ENCODE data around the gene CNKSR3. TPM values are rescaled to one million over a fixed set of nuclear protein-coding genes. Genes with fewer than 3 reads are reported as not detected.

Gene CNKSR3
- polyA plus RNA-seq, 3 donors, result not detected

DNA sequence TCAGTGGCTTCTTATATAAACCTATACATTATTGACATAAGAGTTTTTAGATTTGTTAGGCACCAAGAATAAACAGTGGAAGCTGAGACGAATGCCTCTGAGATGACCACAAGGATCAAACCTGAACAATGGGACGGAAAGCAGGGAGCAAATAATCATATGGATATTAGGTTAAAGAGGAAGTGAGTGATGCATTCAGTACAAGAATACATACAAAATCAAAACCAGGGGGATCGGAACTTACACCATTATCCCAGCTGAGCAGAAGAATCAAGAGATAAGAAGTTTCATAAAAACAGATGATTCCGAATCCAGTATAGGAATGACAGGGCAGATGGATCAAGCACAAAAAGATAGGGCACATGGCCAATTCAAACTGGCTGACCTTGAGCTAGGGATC, 21.9 kb upstream of the CNKSR3 start:
- 100% methylated on average over 1 of the region's 4 CpGs for WGBS (ENCODE audit: insufficient coverage)
- Histone ChIP-seq H3K27me3 (ENCODE audit: control insufficient read depth in 2 of 2, insufficient read depth in 2 of 2, low read length in 2 of 2) (no peaks in the 10 kb centered on the region), H3K27ac (ENCODE audit: low read depth in 1 of 2, low read length in 2 of 2) (no peak overlapping the region), H4K20me1 (ENCODE audit: insufficient read depth, low read length) (no peaks in the 10 kb centered on the region), H3K4me1 (ENCODE audit: control insufficient read depth in 1 of 2, insufficient read depth in 2 of 2, low read length in 2 of 2) (no peaks in the 10 kb centered on the region), H3K36me3 (replicated peaks in 1 of 2; ENCODE audit: control insufficient read depth in 1 of 2, insufficient read depth in 2 of 2, low read length in 2 of 2) (no peaks in the 10 kb centered on the region), H3K79me2 (ENCODE audit: insufficient read depth, low read length) (no peaks in the 10 kb centered on the region), H3K4me3 (replicated peaks in 1 of 3; ENCODE audit: low read depth in 2 of 3, low read length in 3 of 3) (no peak overlapping the region), H3K9ac (ENCODE audit: insufficient read depth, low read length, poor library complexity, severe bottlenecking) (no peak overlapping the region), H3K4me2 (replicated peaks; ENCODE audit: extremely low read depth, low read length, poor library complexity, severe bottlenecking) (no peak overlapping the region), H3K9me3 (replicated peaks in 1 of 2; ENCODE audit: control insufficient read depth in 1 of 2, insufficient read depth in 1 of 2, low read length in 2 of 2) (peaks cover 0 to 9% of the 10 kb centered on the region in 2 donors), H2AFZ (ENCODE audit: insufficient read depth, low read depth, low read length, poor library complexity, severe bottlenecking) (no peak overlapping the region)
- intact Hi-C loops (cut with micrococcal nuclease), result no loop called here
- DNase-seq, result no peak
- H3K27me3 Mint-ChIP-seq (ENCODE audit: low read depth in 3 of 3), result peaks cover 0 to 3% (median 0%) of the 10 kb centered on the region in 3 donors
- H3K4me1 Mint-ChIP-seq, result no peaks in the 10 kb centered on the region
- no peaks in the 10 kb centered on the region for H3K36me3 Mint-ChIP-seq
- H3K4me3 Mint-ChIP-seq, result no peak overlapping the region
- TF ChIP-seq, protein P1, sequence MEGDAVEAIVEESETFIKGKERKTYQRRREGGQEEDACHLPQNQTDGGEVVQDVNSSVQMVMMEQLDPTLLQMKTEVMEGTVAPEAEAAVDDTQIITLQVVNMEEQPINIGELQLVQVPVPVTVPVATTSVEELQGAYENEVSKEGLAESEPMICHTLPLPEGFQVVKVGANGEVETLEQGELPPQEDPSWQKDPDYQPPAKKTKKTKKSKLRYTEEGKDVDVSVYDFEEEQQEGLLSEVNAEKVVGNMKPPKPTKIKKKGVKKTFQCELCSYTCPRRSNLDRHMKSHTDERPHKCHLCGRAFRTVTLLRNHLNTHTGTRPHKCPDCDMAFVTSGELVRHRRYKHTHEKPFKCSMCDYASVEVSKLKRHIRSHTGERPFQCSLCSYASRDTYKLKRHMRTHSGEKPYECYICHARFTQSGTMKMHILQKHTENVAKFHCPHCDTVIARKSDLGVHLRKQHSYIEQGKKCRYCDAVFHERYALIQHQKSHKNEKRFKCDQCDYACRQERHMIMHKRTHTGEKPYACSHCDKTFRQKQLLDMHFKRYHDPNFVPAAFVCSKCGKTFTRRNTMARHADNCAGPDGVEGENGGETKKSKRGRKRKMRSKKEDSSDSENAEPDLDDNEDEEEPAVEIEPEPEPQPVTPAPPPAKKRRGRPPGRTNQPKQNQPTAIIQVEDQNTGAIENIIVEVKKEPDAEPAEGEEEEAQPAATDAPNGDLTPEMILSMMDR (IDR thresholded peaks at IDR 0.05), result no peak
- peaks cover 3 to 20% (median 9%) of the 10 kb centered on the region in 7 donors for H3K9me3 Mint-ChIP-seq
- no peak overlapping the region for H3K27ac Mint-ChIP-seq

DNA sequence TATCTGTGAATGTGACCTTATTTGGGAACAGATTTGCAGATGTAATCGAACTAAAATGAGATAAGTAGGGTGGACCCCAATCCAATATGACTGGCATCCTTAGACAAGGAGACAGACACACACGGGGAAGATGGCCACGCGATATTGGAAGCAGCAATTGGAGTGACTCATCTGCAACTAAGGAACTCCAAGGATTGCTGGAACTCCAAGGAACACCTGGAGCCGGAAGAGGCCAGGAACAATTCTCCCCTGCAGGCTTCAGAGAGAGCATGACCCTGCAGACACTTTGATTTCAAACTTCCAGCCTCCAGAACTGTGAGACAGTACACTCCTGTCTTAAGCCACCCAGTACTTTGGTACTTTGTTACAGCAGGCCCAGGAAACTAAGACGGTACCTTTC, 19.5 kb upstream of the CNKSR3 start:
- peaks cover 3 to 20% (median 11%) of the 10 kb centered on the region in 7 donors for H3K9me3 Mint-ChIP-seq
- H3K4me3 ChIP-seq (replicated peaks in 1 of 3; ENCODE audit: low read depth in 2 of 3, low read length in 3 of 3), result no peak overlapping the region
- H3K27ac Mint-ChIP-seq, result no peak overlapping the region
- H3K9me3 ChIP-seq (replicated peaks in 1 of 2; ENCODE audit: control insufficient read depth in 1 of 2, insufficient read depth in 1 of 2, low read length in 2 of 2), result peaks cover 0 to 9% of the 10 kb centered on the region in 2 donors
- no peaks in the 10 kb centered on the region for H3K27me3 ChIP-seq (ENCODE audit: control insufficient read depth in 2 of 2, insufficient read depth in 2 of 2, low read length in 2 of 2)
- H3K4me1 ChIP-seq (ENCODE audit: control insufficient read depth in 1 of 2, insufficient read depth in 2 of 2, low read length in 2 of 2), result no peaks in the 10 kb centered on the region
- no peak overlapping the region for H3K27ac ChIP-seq (ENCODE audit: low read depth in 1 of 2, low read length in 2 of 2)
- H3K4me2 ChIP-seq (replicated peaks; ENCODE audit: extremely low read depth, low read length, poor library complexity, severe bottlenecking), result no peak overlapping the region
- no peaks in the 10 kb centered on the region for H3K4me1 Mint-ChIP-seq
- peaks cover 0 to 1% (median 0%) of the 10 kb centered on the region in 3 donors for H3K27me3 Mint-ChIP-seq (ENCODE audit: low read depth in 3 of 3)
- intact Hi-C loops (cut with micrococcal nuclease), result no loop called here
- H3K79me2 ChIP-seq (ENCODE audit: insufficient read depth, low read length), result no peaks in the 10 kb centered on the region
- H3K36me3 ChIP-seq (replicated peaks in 1 of 2; ENCODE audit: control insufficient read depth in 1 of 2, insufficient read depth in 2 of 2, low read length in 2 of 2), result no peaks in the 10 kb centered on the region
- no peak overlapping the region for H3K9ac ChIP-seq (ENCODE audit: insufficient read depth, low read length, poor library complexity, severe bottlenecking)
- H4K20me1 ChIP-seq (ENCODE audit: insufficient read depth, low read length), result no peaks in the 10 kb centered on the region
- 100% methylated on average over 6 of the region's 6 CpGs for WGBS (ENCODE audit: insufficient coverage)
- H3K36me3 Mint-ChIP-seq, result no peaks in the 10 kb centered on the region
- no peak overlapping the region for H2AFZ ChIP-seq (ENCODE audit: insufficient read depth, low read depth, low read length, poor library complexity, severe bottlenecking)
- TF ChIP-seq, protein P1 (IDR thresholded peaks at IDR 0.05), result no peak
- DNase-seq, result no peak
- H3K4me3 Mint-ChIP-seq, result no peak overlapping the region

Measured in CD14-positive monocyte (primary cell).